Cerebellar nuclear complex (tissue), 1 donor: Measurements from ENCODE around the gene TRIM60.
A peak's percentile ranks its signal among the peaks of the same experiment; 100 is the strongest.
"Not testable (repeated sequence)": the region's sequence is repeated elsewhere in the genome, so short reads cannot be mapped to it uniquely, and the experiment has no call there.

Experiments used
- DNase-seq, 2 experiments: peaks; one replicate each; lab custom pipeline; 2025; lab: John Stamatoyannopoulos, UW

Gene TRIM60

GRCh38 chr4:165053645-165054044 is 21.8 kb downstream of the TRIM60 start, which contains the start of gene TRIM75:
TSS of gene TRIM75 (plus strand) at chr4:165053866. CDS start at chr4:165059148, 5,282 bp downstream.
- DNase-seq, result no peak

- DNase-seq, result no peak
Observed at GRCh38 chr4:165055601-165056000, 23.8 kb downstream of the TRIM60 start.

GRCh38 chr4:165058666-165059065 is 26.9 kb downstream of the TRIM60 start:
- no peak for DNase-seq

GRCh38 chr4:165059386-165059785 is 27.6 kb downstream of the TRIM60 start:
- no peak for DNase-seq

- DNase-seq, result no peak
Observed at GRCh38 chr4:165060938-165061337, 29.1 kb downstream of the TRIM60 start.

- DNase-seq, result no peak
Observed at GRCh38 chr4:165070560-165070959, 38.8 kb downstream of the TRIM60 start.

- not testable (repeated sequence) for DNase-seq
Observed at GRCh38 chr4:165073346-165073745, 41.5 kb downstream of the TRIM60 start.

- DNase-seq, result no peak
Observed at GRCh38 chr4:165077034-165077578, 45.3 kb downstream of the TRIM60 start.

GRCh38 chr4:165079476-165079875 is 47.7 kb downstream of the TRIM60 start:
- DNase-seq, result peak in 1 of 2 experiments; percentile 13

- DNase-seq, result not testable (repeated sequence)
Observed at GRCh38 chr4:165084787-165085186, 53.0 kb downstream of the TRIM60 start.

GRCh38 chr4:165085946-165086345 is 54.1 kb downstream of the TRIM60 start:
- no peak for DNase-seq

GRCh38 chr4:165088366-165088765 is 56.6 kb downstream of the TRIM60 start:
- DNase-seq, result no peak
